ENCODE measurements around the gene FGF13. TPM values are rescaled to one million over a fixed set of nuclear protein-coding genes. Genes with fewer than 3 reads are reported as not detected.

FGF13 gene
- total and polyA plus RNA-seq, 12 donors = 0.48 to 13.4 (median 2.4) TPM

DNA sequence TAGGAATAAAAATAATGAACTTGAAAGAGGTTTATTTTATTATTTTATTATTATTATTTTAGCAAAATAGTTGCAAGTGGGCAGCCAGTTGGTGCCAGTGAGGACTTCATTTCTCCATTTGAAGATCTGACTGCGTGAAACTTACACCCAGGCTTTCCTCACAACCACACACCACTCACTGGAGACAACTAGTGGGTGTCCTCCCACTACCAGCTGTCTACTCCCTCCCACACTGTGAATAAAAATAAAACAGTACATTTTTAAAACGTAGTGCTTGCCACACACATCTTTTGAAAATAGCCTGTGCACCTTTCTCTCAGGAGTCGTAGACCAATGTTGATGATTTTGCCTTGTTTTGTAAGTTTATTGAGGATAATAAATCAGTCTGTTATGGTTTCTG, 7.4 kb downstream of the FGF13 start:
- no peaks in the 10 kb centered on the region for H3K9me3 ChIP-seq (replicated peaks in 1 of 3)
- no peaks in the 10 kb centered on the region for H3K36me3 ChIP-seq (replicated peaks in 1 of 2)
- WGBS, 4 donors = 44 to 56% (median 53%) methylated on average over 3 of the region's 3 CpGs
- no peak for DNase-seq
- no peak overlapping the region for H3K4me3 ChIP-seq
- H3K4me1 ChIP-seq (replicated peaks in 1 of 2) = no peaks in the 10 kb centered on the region
- intact Hi-C loops (cut with DNase I) = no loop called here
- H3K27ac ChIP-seq = no peak overlapping the region
- H3K27me3 ChIP-seq = peaks cover 15% of the 10 kb centered on the region
- no peak for TF ChIP-seq POLR2A (IDR thresholded peaks at IDR 0.05)
- TF ChIP-seq, protein P1, sequence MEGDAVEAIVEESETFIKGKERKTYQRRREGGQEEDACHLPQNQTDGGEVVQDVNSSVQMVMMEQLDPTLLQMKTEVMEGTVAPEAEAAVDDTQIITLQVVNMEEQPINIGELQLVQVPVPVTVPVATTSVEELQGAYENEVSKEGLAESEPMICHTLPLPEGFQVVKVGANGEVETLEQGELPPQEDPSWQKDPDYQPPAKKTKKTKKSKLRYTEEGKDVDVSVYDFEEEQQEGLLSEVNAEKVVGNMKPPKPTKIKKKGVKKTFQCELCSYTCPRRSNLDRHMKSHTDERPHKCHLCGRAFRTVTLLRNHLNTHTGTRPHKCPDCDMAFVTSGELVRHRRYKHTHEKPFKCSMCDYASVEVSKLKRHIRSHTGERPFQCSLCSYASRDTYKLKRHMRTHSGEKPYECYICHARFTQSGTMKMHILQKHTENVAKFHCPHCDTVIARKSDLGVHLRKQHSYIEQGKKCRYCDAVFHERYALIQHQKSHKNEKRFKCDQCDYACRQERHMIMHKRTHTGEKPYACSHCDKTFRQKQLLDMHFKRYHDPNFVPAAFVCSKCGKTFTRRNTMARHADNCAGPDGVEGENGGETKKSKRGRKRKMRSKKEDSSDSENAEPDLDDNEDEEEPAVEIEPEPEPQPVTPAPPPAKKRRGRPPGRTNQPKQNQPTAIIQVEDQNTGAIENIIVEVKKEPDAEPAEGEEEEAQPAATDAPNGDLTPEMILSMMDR (IDR thresholded peaks at IDR 0.05) = no peak

DNA sequence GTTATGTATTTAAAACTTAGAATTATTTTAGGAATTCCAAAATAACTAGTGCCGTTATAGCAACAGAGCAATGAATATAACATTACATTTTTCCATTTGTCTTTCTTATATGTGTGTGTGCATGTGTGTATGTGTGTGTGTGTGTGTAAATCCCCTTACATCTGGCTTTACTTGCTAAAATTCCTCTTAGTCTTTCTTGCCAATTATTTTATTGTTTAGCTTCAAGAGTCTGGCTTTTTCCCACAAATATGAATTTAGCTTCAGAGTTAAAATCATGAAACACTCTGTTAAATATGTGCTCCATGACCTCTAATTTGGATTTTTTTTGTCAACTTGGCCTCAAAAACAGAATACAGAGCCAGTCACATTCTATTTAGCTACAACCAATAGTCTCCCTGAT, 18.9 kb downstream of the FGF13 start:
- TF ChIP-seq POLR2A (IDR thresholded peaks at IDR 0.05) = no peak
- TF ChIP-seq, protein P1 (IDR thresholded peaks at IDR 0.05) = no peak
- Histone ChIP-seq H3K4me1 (replicated peaks in 1 of 2) (no peaks in the 10 kb centered on the region), H3K27ac (no peak overlapping the region), H3K27me3 (peaks cover 17% of the 10 kb centered on the region), H3K36me3 (replicated peaks in 1 of 2) (no peaks in the 10 kb centered on the region), H3K9me3 (replicated peaks in 1 of 3) (no peaks in the 10 kb centered on the region), H3K4me3 (no peak overlapping the region)
- WGBS, 4 donors = 60 to 74% (median 71%) methylated on average over 1 of the region's 1 CpG
- no peak for DNase-seq
- intact Hi-C loops (cut with DNase I) = no loop called here

DNA sequence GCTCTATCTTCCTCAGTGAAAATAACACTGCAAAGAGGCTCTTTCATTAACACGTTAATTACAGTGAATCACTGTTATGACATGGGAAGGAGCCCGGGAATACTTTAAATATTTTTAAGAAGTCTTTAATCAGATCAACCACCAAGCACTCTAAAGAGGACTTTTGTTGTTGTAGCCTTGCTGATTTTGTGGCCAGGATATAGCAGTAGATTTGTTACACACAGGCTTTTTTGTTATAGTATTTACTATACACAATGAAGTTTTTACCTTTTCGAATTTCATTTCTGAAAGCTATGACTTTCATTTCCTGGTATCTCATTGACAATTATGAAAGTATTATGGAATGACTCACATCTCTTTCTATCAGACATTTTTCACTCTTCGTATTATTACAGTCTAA, 20.3 kb downstream of the FGF13 start:
- H3K36me3 ChIP-seq (replicated peaks in 1 of 2) = no peaks in the 10 kb centered on the region
- H3K4me1 ChIP-seq (replicated peaks in 1 of 2) = no peaks in the 10 kb centered on the region
- no peak overlapping the region for H3K27ac ChIP-seq
- no peak for DNase-seq
- WGBS, 4 donors = 55 to 68% (median 62%) methylated on average over 4 of the region's 4 CpGs
- intact Hi-C loops (cut with DNase I) = no loop called here
- no peak overlapping the region for H3K4me3 ChIP-seq
- no peaks in the 10 kb centered on the region for H3K9me3 ChIP-seq (replicated peaks in 1 of 3)
- peaks cover 10% of the 10 kb centered on the region for H3K27me3 ChIP-seq
- TF ChIP-seq, protein P1 (IDR thresholded peaks at IDR 0.05) = no peak
- TF ChIP-seq POLR2A (IDR thresholded peaks at IDR 0.05) = no peak

DNA sequence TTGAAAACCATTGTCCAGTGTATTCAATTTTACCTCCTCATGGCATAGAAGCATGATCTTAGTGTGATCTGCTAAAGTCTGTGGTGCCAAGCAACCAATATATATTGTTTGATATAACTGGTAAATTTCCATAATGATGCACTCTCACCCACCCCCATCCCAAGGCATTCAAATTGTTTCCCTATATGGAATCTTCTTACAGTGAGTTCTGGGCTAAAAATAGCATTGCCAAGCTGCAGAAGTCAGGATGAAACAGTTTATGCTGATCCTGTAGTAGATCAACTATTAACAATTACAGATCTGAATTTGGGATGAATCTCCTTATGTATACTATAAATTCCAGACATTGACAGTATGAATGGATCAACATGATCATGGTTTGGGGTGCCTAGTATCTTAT, 20.9 kb downstream of the FGF13 start:
- intact Hi-C loops (cut with DNase I) = no loop called here

More for the DNA sequence above, 20.9 kb downstream of the FGF13 start:
- Histone ChIP-seq H3K9me3 (replicated peaks in 1 of 3) (no peaks in the 10 kb centered on the region), H3K27ac (no peak overlapping the region), H3K4me3 (no peak overlapping the region), H3K4me1 (replicated peaks in 1 of 2) (no peaks in the 10 kb centered on the region), H3K27me3 (peaks cover 4% of the 10 kb centered on the region), H3K36me3 (replicated peaks in 1 of 2) (no peaks in the 10 kb centered on the region)
- no peak for DNase-seq
- TF ChIP-seq, protein P1 (IDR thresholded peaks at IDR 0.05) = no peak
- TF ChIP-seq POLR2A (IDR thresholded peaks at IDR 0.05) = no peak
